Measurements from ENCODE around the gene MYO19.
"Not testable (repeated sequence)": the region's sequence is repeated elsewhere in the genome, so short reads cannot be mapped to it uniquely, and the experiment has no call there.

The MYO19 gene

GRCh38 chr17:36496018-36496789 is 38.5 kb downstream of the MYO19 start:
- no peak for DNase-seq

GRCh38 chr17:36495076-36495578 is 39.5 kb downstream of the MYO19 start:
- no peak for DNase-seq

GRCh38 chr17:36494674-36495073 is 40.0 kb downstream of the MYO19 start:
- DNase-seq, result no peak

- no peak for DNase-seq
These were observed 40.7 kb downstream of the MYO19 start for GRCh38 chr17:36493956-36494355.

- DNase-seq, result peak; percentile 95
These were observed 48.2 kb downstream of the MYO19 start, which contains the start of gene ZNHIT3 for GRCh38 chr17:36486204-36487194. TSS of gene ZNHIT3 (plus strand) at chr17:36486681. CDS start at chr17:36486700, 19 bp downstream.

GRCh38 chr17:36485805-36486203 is 48.9 kb downstream of the MYO19 start:
- no peak for DNase-seq

- DNase-seq, result no peak
These were observed 49.6 kb downstream of the MYO19 start for GRCh38 chr17:36485027-36485426.

- DNase-seq, result not testable (repeated sequence)
These were observed 50.6 kb downstream of the MYO19 start for GRCh38 chr17:36484021-36484420.

GRCh38 chr17:36482611-36483504 is 51.8 kb downstream of the MYO19 start:
- DNase-seq, result peak; percentile 46

- no peak for DNase-seq
These were observed 52.8 kb downstream of the MYO19 start for GRCh38 chr17:36481829-36482228.

GRCh38 chr17:36475346-36475970 is 59.2 kb downstream of the MYO19 start:
- no peak for DNase-seq

GRCh38 chr17:36474571-36474970 is 60.1 kb downstream of the MYO19 start:
- no peak for DNase-seq

GRCh38 chr17:36470499-36470898 is 64.2 kb downstream of the MYO19 start:
- DNase-seq, result no peak

- no peak for DNase-seq
These were observed 64.9 kb downstream of the MYO19 start for GRCh38 chr17:36469733-36470132.

- no peak for DNase-seq
These were observed 65.6 kb downstream of the MYO19 start for GRCh38 chr17:36468903-36469635.

- no peak for DNase-seq
These were observed 69.9 kb downstream of the MYO19 start for GRCh38 chr17:36464765-36465088.

- DNase-seq, result peak; percentile 13
These were observed 70.5 kb downstream of the MYO19 start for GRCh38 chr17:36463916-36464764.

- no peak for DNase-seq
These were observed 73.1 kb downstream of the MYO19 start for GRCh38 chr17:36461330-36462110.

- DNase-seq, result no peak
These were observed 74.3 kb downstream of the MYO19 start for GRCh38 chr17:36460265-36460937.

Data from NCI-H510A treated with DMSO at 0.1 percent for 48 hours (cell line).